ENCODE measurements around the gene GPS1. TPM values are rescaled to one million over a fixed set of nuclear protein-coding genes. Genes with fewer than 3 reads are reported as not detected.

Gene GPS1
- total and polyA plus RNA-seq, 2 donors (not counting 1 experiment from before 2014, with no cell fraction given) = 80.5 to 124 TPM

- Histone ChIP-seq H3K4me3 (ENCODE audit: control extremely low read depth in 1 of 5, extremely low read depth in 1 of 5, insufficient read depth in 1 of 5, low read depth in 2 of 5, low read length in 4 of 5) (no peak overlapping the region), H3K9me3 (ENCODE audit: control extremely low read depth in 1 of 3, control insufficient read depth in 2 of 3, insufficient read depth in 1 of 3, low read length in 2 of 3) (no peaks in the 10 kb centered on the region), H3K4me1 (ENCODE audit: control insufficient read depth in 2 of 2, insufficient read depth in 2 of 2, low read length in 2 of 2) (peaks cover 9 to 10% of the 10 kb centered on the region in 2 donors), H3K79me2 (ENCODE audit: control insufficient read depth, insufficient read depth, low read length) (peaks cover 35% of the 10 kb centered on the region), H3K27ac (ENCODE audit: low read length in 2 of 2) (no peak overlapping the region), H3K27me3 (replicated peaks in 1 of 4; ENCODE audit: control extremely low read depth in 1 of 4, control insufficient read depth in 3 of 4, insufficient read depth in 4 of 4, low read length in 3 of 4) (no peaks in the 10 kb centered on the region), H3K9ac (ENCODE audit: low read length) (no peak overlapping the region), H3K36me3 (replicated peaks in 1 of 2; ENCODE audit: control extremely low read depth in 1 of 2, control insufficient read depth in 1 of 2, extremely low read depth in 1 of 2, insufficient read depth in 2 of 2, low read length in 1 of 2) (peaks cover 0 to 57% of the 10 kb centered on the region in 2 experiments), H2AFZ (ENCODE audit: insufficient read depth, low read depth, low read length, poor library complexity, severe bottlenecking) (no peak overlapping the region), H4K20me1 (ENCODE audit: control insufficient read depth, insufficient read depth, low read length, poor library complexity, severe bottlenecking) (peaks cover 15% of the 10 kb centered on the region), H3K4me2 (replicated peaks; ENCODE audit: low read depth, low read length, poor library complexity, severe bottlenecking) (no peak overlapping the region)
- ATAC-seq (ENCODE audit: low read depth) = no peak
- ChIA-PET CTCF (no interaction called here), POLR2A (no interaction called here)
- no peak for DNase-seq
- Mint-ChIP-seq H3K27ac (no peak overlapping the region), H3K4me3 (no peak overlapping the region), H3K27me3 (no peaks in the 10 kb centered on the region), H3K9me3 (ENCODE audit: insufficient read depth) (no peaks in the 10 kb centered on the region), H3K4me1 (peaks cover 2% of the 10 kb centered on the region)
- TF ChIP-seq EZH2 (IDR thresholded peaks at IDR 0.05; ENCODE audit: borderline replicate concordance, insufficient read depth, low read depth, low read length, poor library complexity, severe bottlenecking) = no peak
- TF ChIP-seq, protein P1, sequence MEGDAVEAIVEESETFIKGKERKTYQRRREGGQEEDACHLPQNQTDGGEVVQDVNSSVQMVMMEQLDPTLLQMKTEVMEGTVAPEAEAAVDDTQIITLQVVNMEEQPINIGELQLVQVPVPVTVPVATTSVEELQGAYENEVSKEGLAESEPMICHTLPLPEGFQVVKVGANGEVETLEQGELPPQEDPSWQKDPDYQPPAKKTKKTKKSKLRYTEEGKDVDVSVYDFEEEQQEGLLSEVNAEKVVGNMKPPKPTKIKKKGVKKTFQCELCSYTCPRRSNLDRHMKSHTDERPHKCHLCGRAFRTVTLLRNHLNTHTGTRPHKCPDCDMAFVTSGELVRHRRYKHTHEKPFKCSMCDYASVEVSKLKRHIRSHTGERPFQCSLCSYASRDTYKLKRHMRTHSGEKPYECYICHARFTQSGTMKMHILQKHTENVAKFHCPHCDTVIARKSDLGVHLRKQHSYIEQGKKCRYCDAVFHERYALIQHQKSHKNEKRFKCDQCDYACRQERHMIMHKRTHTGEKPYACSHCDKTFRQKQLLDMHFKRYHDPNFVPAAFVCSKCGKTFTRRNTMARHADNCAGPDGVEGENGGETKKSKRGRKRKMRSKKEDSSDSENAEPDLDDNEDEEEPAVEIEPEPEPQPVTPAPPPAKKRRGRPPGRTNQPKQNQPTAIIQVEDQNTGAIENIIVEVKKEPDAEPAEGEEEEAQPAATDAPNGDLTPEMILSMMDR (IDR thresholded peaks at IDR 0.05) = no peak
- WGBS (ENCODE audit: insufficient coverage) = over 99% methylated on average over 40 of the region's 40 CpGs
- intact Hi-C loops (cut with micrococcal nuclease) = loop anchor here (10.0 kb wide), 1 partner anchor 122 kb away; the partner anchor contains the start of gene CCDC57
These were observed 41.5 kb downstream of the GPS1 start for GRCh38 chr17:82092995-82093751.
